ENCODE results near the gene RARRES1. TPM values are rescaled to one million over a fixed set of nuclear protein-coding genes. Genes with fewer than 3 reads are reported as not detected.

The RARRES1 gene
- 742 TPM for total RNA-seq

- peak in 1 of 2 donors; percentile 89 for DNase-seq (ENCODE audit: extremely low spot score in 2 of 2)
- intact Hi-C loops (cut with DNase I), result loop anchor here (10.0 kb wide), 1 partner anchor 57 kb away; the partner anchor contains the start of gene LXN
Observed at GRCh38 chr3:158731938-158732855, at the start of gene RARRES1. Gene RARRES1, minus strand, starts transcription at chr3:158732457. Its CDS starts 42 bp downstream, at chr3:158732415.

GRCh38 chr3:158781849-158782248, 49.6 kb upstream of the RARRES1 start:
- TF ChIP-seq CTCF (IDR thresholded peaks at IDR 0.05), result no peak
- no peak for TF ChIP-seq POLR2AphosphoS5 (IDR thresholded peaks at IDR 0.05; ENCODE audit: insufficient read depth in 1 of 2, low read depth in 1 of 2)
- Histone ChIP-seq H3K36me3 (no peaks in the 10 kb centered on the region), H3K9me3 (no peaks in the 10 kb centered on the region), H3K4me1 (no peaks in the 10 kb centered on the region), H3K27ac (no peak overlapping the region), H3K27me3 (no peaks in the 10 kb centered on the region), H3K4me3 (no peak overlapping the region)
- intact Hi-C loops (cut with DNase I), result no loop called here
- no peak for DNase-seq (ENCODE audit: extremely low spot score in 2 of 2)

More at GRCh38 chr3:158731938-158732855, at the start of gene RARRES1:
- no peak for TF ChIP-seq POLR2A (IDR thresholded peaks at IDR 0.05)
- TF ChIP-seq CTCF (IDR thresholded peaks at IDR 0.05), result no peak
- TF ChIP-seq POLR2AphosphoS5 (IDR thresholded peaks at IDR 0.05; ENCODE audit: insufficient read depth in 1 of 2, low read depth in 1 of 2), result peak in 1 of 2 donors; percentile 68
- Histone ChIP-seq H3K4me1 (peaks cover 33% of the 10 kb centered on the region), H3K27ac (peak within 1 kb of the TSS; percentile 82), H3K36me3 (no peaks in the 10 kb centered on the region), H3K27me3 (no peaks in the 10 kb centered on the region), H3K9me3 (peaks cover 6% of the 10 kb centered on the region), H3K4me3 (peak within 1 kb of the TSS; percentile 79 to 80)

- H3K9me3 ChIP-seq, result no peaks in the 10 kb centered on the region
- intact Hi-C loops (cut with DNase I), result no loop called here
- no peaks in the 10 kb centered on the region for H3K36me3 ChIP-seq
- H3K4me1 ChIP-seq, result no peaks in the 10 kb centered on the region
- TF ChIP-seq CTCF (IDR thresholded peaks at IDR 0.05) (no peak), POLR2A (IDR thresholded peaks at IDR 0.05) (no peak), POLR2AphosphoS5 (IDR thresholded peaks at IDR 0.05; ENCODE audit: insufficient read depth in 1 of 2, low read depth in 1 of 2) (no peak)
- H3K27me3 ChIP-seq, result no peaks in the 10 kb centered on the region
- no peak overlapping the region for H3K27ac ChIP-seq
- H3K4me3 ChIP-seq, result no peak overlapping the region
- DNase-seq (ENCODE audit: extremely low spot score in 2 of 2), result no peak
Observed at GRCh38 chr3:158781191-158781590, 48.9 kb upstream of the RARRES1 start.

- Histone ChIP-seq H3K27ac (no peak overlapping the region), H3K9me3 (no peaks in the 10 kb centered on the region), H3K36me3 (no peaks in the 10 kb centered on the region), H3K27me3 (no peaks in the 10 kb centered on the region), H3K4me1 (no peaks in the 10 kb centered on the region), H3K4me3 (no peak overlapping the region)
- intact Hi-C loops (cut with DNase I), result no loop called here
- DNase-seq (ENCODE audit: extremely low spot score in 2 of 2), result no peak
- TF ChIP-seq CTCF (IDR thresholded peaks at IDR 0.05) (no peak), POLR2A (IDR thresholded peaks at IDR 0.05) (no peak), POLR2AphosphoS5 (IDR thresholded peaks at IDR 0.05; ENCODE audit: insufficient read depth in 1 of 2, low read depth in 1 of 2) (no peak)
Observed at GRCh38 chr3:158780766-158781165, 48.5 kb upstream of the RARRES1 start.
